Measurements from ENCODE around the gene NBL1.

NBL1 gene

DNA sequence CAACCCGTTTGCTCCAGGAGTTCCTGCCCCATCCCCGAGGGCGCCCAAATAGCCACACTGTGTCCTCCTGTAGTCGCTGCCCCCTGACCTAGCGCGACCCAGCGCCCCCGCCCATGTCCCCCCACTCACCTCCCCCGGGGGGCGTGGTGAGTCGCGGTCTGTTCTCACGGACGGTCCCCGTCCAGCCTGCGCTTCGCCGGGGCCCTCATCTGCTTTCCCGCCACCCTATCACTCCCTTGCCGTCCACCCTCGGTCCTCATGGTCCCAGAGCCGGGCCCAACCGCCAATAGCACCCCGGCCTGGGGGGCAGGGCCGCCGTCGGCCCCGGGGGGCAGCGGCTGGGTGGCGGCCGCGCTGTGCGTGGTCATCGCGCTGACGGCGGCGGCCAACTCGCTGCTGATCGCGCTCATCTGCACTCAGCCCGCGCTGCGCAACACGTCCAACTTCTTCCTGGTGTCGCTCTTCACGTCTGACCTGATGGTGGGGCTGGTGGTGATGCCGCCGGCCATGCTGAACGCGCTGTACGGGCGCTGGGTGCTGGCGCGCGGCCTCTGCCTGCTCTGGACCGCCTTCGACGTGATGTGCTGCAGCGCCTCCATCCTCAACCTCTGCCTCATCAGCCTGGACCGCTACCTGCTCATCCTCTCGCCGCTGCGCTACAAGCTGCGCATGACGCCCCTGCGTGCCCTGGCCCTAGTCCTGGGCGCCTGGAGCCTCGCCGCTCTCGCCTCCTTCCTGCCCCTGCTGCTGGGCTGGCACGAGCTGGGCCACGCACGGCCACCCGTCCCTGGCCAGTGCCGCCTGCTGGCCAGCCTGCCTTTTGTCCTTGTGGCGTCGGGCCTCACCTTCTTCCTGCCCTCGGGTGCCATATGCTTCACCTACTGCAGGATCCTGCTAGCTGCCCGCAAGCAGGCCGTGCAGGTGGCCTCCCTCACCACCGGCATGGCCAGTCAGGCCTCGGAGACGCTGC, 21.7 kb downstream of the NBL1 start:
- no peak for ATAC-seq
- TF ChIP-seq CSDC2 (CRISPR knock-in tag; IDR thresholded peaks at IDR 0.05) (no peak), PPARA (CRISPR knock-in tag; IDR thresholded peaks at IDR 0.05; ENCODE audit: borderline replicate concordance) (no peak), TCF4 (CRISPR knock-in tag; IDR thresholded peaks at IDR 0.05; ENCODE audit: borderline replicate concordance) (no peak), CREB5 (CRISPR knock-in tag; IDR thresholded peaks at IDR 0.05; ENCODE audit: low read depth) (no peak), ZNF8 (CRISPR knock-in tag; IDR thresholded peaks at IDR 0.05) (no peak), ARNTL (CRISPR knock-in tag; IDR thresholded peaks at IDR 0.05; ENCODE audit: borderline replicate concordance, low read depth) (no peak), ZNF565 (CRISPR knock-in tag; conservative IDR thresholded peaks at IDR 0.05; ENCODE audit: low read depth) (no peak), ZFP3 (CRISPR knock-in tag; IDR thresholded peaks at IDR 0.05) (no peak), TOX (CRISPR knock-in tag; IDR thresholded peaks at IDR 0.05; ENCODE audit: borderline replicate concordance) (no peak), OSR1 (CRISPR knock-in tag; IDR thresholded peaks at IDR 0.05) (no peak), CSRNP3 (CRISPR knock-in tag; IDR thresholded peaks at IDR 0.05) (no peak), ZFP30 (CRISPR knock-in tag; IDR thresholded peaks at IDR 0.05) (no peak), ZNF70 (CRISPR knock-in tag; IDR thresholded peaks at IDR 0.05) (no peak), TSHZ2 (CRISPR knock-in tag; IDR thresholded peaks at IDR 0.05) (no peak), GLIS3 (CRISPR knock-in tag; IDR thresholded peaks at IDR 0.05) (no peak), BACH2 (CRISPR knock-in tag; IDR thresholded peaks at IDR 0.05; ENCODE audit: borderline replicate concordance) (no peak), ZC3H10 (CRISPR knock-in tag; IDR thresholded peaks at IDR 0.05) (no peak), RARB (CRISPR knock-in tag; IDR thresholded peaks at IDR 0.05) (no peak)
- TF ChIP-seq, protein P1, sequence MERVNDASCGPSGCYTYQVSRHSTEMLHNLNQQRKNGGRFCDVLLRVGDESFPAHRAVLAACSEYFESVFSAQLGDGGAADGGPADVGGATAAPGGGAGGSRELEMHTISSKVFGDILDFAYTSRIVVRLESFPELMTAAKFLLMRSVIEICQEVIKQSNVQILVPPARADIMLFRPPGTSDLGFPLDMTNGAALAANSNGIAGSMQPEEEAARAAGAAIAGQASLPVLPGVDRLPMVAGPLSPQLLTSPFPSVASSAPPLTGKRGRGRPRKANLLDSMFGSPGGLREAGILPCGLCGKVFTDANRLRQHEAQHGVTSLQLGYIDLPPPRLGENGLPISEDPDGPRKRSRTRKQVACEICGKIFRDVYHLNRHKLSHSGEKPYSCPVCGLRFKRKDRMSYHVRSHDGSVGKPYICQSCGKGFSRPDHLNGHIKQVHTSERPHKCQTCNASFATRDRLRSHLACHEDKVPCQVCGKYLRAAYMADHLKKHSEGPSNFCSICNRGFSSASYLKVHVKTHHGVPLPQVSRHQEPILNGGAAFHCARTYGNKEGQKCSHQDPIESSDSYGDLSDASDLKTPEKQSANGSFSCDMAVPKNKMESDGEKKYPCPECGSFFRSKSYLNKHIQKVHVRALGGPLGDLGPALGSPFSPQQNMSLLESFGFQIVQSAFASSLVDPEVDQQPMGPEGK (CRISPR knock-in tag; IDR thresholded peaks at IDR 0.05; ENCODE audit: borderline replicate concordance), result no peak

DNA sequence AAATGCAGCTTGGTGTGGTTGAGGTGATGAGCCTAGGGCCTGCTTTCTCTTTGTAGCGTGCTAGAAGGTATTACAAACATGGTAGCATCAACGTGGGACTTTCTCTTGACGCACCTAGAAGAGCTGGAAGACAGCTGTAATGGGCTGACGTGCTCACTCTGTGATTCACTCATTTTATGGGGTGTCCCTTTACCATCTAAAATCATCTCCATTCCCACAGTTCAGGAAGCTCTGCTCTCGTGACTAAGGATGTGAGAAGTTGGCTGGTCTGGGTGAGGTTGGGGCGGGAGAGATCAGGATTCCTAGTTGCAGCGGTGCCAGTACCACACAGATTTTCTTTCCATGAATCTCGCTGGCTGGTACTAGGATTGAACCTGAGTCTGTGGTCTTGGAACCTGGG, 24.8 kb downstream of the NBL1 start:
- no peak for ATAC-seq
- no peak for TF ChIP-seq ARNTL (CRISPR knock-in tag; IDR thresholded peaks at IDR 0.05; ENCODE audit: borderline replicate concordance, low read depth)
- no peak for TF ChIP-seq SNAI2 (CRISPR knock-in tag; IDR thresholded peaks at IDR 0.05)
- TF ChIP-seq GLIS3 (CRISPR knock-in tag; IDR thresholded peaks at IDR 0.05), result no peak

- no peak for ATAC-seq
- TF ChIP-seq ZFP3 (CRISPR knock-in tag; IDR thresholded peaks at IDR 0.05) (no peak), ISL1 (CRISPR knock-in tag; IDR thresholded peaks at IDR 0.05) (no peak), OSR1 (CRISPR knock-in tag; IDR thresholded peaks at IDR 0.05) (no peak), CSRNP3 (CRISPR knock-in tag; IDR thresholded peaks at IDR 0.05) (no peak), POU6F1 (CRISPR knock-in tag; IDR thresholded peaks at IDR 0.05; ENCODE audit: borderline replicate concordance, low read depth) (no peak), TOX (CRISPR knock-in tag; IDR thresholded peaks at IDR 0.05; ENCODE audit: borderline replicate concordance) (no peak), SNAI2 (CRISPR knock-in tag; IDR thresholded peaks at IDR 0.05) (no peak)
These were observed 26.7 kb downstream of the NBL1 start for GRCh38 chr1:19670787-19671186.

Data from SK-N-SH treated with all-trans-retinoic acid at 6 μM for 48 hours (cell line).